ENCODE data around the gene TNNC1.
A peak's percentile ranks its signal among the peaks of the same experiment; 100 is the strongest.

GRCh38 chr3:52428151-52429005 is 25.5 kb downstream of the TNNC1 start:
- TF ChIP-seq, protein P1, sequence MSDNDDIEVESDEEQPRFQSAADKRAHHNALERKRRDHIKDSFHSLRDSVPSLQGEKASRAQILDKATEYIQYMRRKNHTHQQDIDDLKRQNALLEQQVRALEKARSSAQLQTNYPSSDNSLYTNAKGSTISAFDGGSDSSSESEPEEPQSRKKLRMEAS (IDR thresholded peaks at IDR 0.05): no peak
- peak; percentile 80 for TF ChIP-seq CTCF (IDR thresholded peaks at IDR 0.05; ENCODE audit: low read depth, low read length, missing input control)
- TF ChIP-seq GABPA (IDR thresholded peaks at IDR 0.05 in 1 of 2, conservative IDR thresholded peaks at IDR 0.05 in 1 of 2): no peak
- TF ChIP-seq TAF1 (conservative IDR thresholded peaks at IDR 0.05): no peak
- no peak for TF ChIP-seq EGR1 (IDR thresholded peaks at IDR 0.05; ENCODE audit: low read depth in 2 of 2)
- no peak for TF ChIP-seq RXRA (IDR thresholded peaks at IDR 0.05)
- peak; percentile 91 to 93 for TF ChIP-seq RAD21 (IDR thresholded peaks at IDR 0.05)
- TF ChIP-seq YY1 (IDR thresholded peaks at IDR 0.05): no peak
- no peak for TF ChIP-seq SP1 (IDR thresholded peaks at IDR 0.05)
- TF ChIP-seq JUND (IDR thresholded peaks at IDR 0.05): no peak
- no peak for TF ChIP-seq FOXA2 (IDR thresholded peaks at IDR 0.05)
- TF ChIP-seq, protein P2, sequence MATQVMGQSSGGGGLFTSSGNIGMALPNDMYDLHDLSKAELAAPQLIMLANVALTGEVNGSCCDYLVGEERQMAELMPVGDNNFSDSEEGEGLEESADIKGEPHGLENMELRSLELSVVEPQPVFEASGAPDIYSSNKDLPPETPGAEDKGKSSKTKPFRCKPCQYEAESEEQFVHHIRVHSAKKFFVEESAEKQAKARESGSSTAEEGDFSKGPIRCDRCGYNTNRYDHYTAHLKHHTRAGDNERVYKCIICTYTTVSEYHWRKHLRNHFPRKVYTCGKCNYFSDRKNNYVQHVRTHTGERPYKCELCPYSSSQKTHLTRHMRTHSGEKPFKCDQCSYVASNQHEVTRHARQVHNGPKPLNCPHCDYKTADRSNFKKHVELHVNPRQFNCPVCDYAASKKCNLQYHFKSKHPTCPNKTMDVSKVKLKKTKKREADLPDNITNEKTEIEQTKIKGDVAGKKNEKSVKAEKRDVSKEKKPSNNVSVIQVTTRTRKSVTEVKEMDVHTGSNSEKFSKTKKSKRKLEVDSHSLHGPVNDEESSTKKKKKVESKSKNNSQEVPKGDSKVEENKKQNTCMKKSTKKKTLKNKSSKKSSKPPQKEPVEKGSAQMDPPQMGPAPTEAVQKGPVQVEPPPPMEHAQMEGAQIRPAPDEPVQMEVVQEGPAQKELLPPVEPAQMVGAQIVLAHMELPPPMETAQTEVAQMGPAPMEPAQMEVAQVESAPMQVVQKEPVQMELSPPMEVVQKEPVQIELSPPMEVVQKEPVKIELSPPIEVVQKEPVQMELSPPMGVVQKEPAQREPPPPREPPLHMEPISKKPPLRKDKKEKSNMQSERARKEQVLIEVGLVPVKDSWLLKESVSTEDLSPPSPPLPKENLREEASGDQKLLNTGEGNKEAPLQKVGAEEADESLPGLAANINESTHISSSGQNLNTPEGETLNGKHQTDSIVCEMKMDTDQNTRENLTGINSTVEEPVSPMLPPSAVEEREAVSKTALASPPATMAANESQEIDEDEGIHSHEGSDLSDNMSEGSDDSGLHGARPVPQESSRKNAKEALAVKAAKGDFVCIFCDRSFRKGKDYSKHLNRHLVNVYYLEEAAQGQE (IDR thresholded peaks at IDR 0.05): no peak

Data from liver (tissue), 3 donors.